GM12878 (cell line): ENCODE measurements around the gene FZD10. TPM values are rescaled to one million over a fixed set of nuclear protein-coding genes. Genes with fewer than 3 reads are reported as not detected.

Source experiments
- polyA plus RNA-seq, 11 experiments: library from polyadenylated mRNA; depleted of rRNA in 4 of 11; unstranded in 6 of 11; stranded (reverse) in 5 of 11; fragments of >200 nt; fragmentation: Nextera tagmentation in 4 of 11; fragmentation: Illumina TruSeq in 1 of 11; extraction: Ambion mirVana in 4 of 11; extraction: Trizol in 1 of 11; gene quantifications; 1 replicate in 1 of 11; 2 replicates in 10 of 11; pipeline versions ENCODE4 v1.2.1 to v1.2.3, GENCODE V29; 2011 to 2016; ENCODE audit warnings: inconsistent platforms in 2 of 11, missing spikeins in 2 of 11, low read depth in 1 of 11
- total RNA-seq, 4 experiments: library from RNA; depleted of rRNA in 3 of 4; stranded (reverse); fragments of >200 nt in 3 of 4; fragmentation: Illumina TruSeq in 1 of 4; extraction: Trizol in 1 of 4; gene quantifications; 2 replicates each; pipeline versions ENCODE4 v1.2.1 to v1.2.3, GENCODE V29; 2013 to 2021

Gene FZD10
- total and polyA plus RNA-seq, 10 of the 15 experiments (the other 5 are each of a cell fraction or from before 2014, with no cell fraction given): not detected

Other genes with a start within 250 kb of the FZD10 start
- not detected in 2 replicates for gene PIWIL1, start 175.4 kb downstream of the FZD10 start, total RNA-seq (2014; rRNA removed)
- gene PIWIL1, start 175.4 kb downstream of the FZD10 start, total RNA-seq (2014; rRNA removed; fragmentation: Illumina TruSeq; extraction: Trizol): not detected in 2 replicates
- not detected in 2 replicates for gene PIWIL1, start 175.4 kb downstream of the FZD10 start, total RNA-seq (2021)
- 0.03 TPM in 1 of 2 replicates, not detected in the other for gene PIWIL1, start 175.4 kb downstream of the FZD10 start, polyA plus RNA-seq (2011; rRNA removed)
- gene PIWIL1, start 175.4 kb downstream of the FZD10 start, polyA plus RNA-seq (2014; fragmentation: Illumina TruSeq; extraction: Trizol): 0.25 TPM in 1 of 2 replicates, not detected in the other
- not detected for gene PIWIL1, start 175.4 kb downstream of the FZD10 start, polyA plus RNA-seq (2014; fragmentation: Nextera tagmentation; extraction: Ambion mirVana)
- gene PIWIL1, start 175.4 kb downstream of the FZD10 start, polyA plus RNA-seq (2014; rRNA removed): not detected in 2 replicates
- not detected for gene PIWIL1, start 175.4 kb downstream of the FZD10 start, polyA plus RNA-seq (2016; fragmentation: Nextera tagmentation; extraction: Ambion mirVana)